ENCODE results near the gene TCP11L1. TPM values are rescaled to one million over a fixed set of nuclear protein-coding genes. Genes with fewer than 3 reads are reported as not detected.

Gene TCP11L1
- total and polyA plus RNA-seq, 2 donors (not counting 3 experiments of a cell fraction or from before 2014, with no cell fraction given): 12.1 to 18.1 TPM

DNA sequence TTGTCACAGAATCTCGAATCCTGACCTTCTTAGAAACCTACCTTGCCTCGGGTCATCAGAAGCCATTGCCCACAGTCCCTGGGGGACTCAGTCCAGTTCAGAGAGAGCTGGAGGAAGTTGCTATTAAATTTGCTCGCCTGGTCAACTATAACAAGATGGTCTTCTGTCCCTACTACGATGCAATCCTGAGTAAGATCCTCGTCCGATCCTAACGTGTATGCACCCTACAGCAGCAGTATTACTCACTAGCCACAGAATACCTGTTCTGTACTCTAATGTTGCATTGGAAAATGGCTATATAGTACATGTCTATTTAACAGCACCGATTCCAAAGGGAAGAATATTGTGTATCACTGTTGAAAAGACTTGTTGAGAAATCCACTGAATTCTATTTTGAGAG, 33.1 kb downstream of the TCP11L1 start:
- Histone ChIP-seq H3K4me1 (ENCODE audit: control insufficient read depth, extremely low read depth, insufficient read depth, low read length) (no peaks in the 10 kb centered on the region), H3K9ac (replicated peaks; ENCODE audit: extremely low read depth, insufficient read depth, low read length) (no peak overlapping the region), H3K9me3 (replicated peaks; ENCODE audit: control insufficient read depth, insufficient read depth, low read length) (no peaks in the 10 kb centered on the region), H3K4me2 (ENCODE audit: insufficient read depth, low read length) (no peak overlapping the region), H3K27me3 (ENCODE audit: control insufficient read depth in 2 of 2, insufficient read depth in 2 of 2, low read length in 2 of 2) (no peaks in the 10 kb centered on the region), H2AFZ (ENCODE audit: low read depth, low read length) (no peak overlapping the region), H3K9me1 (replicated peaks; ENCODE audit: control insufficient read depth, extremely low read depth, insufficient read depth, low read length) (no peaks in the 10 kb centered on the region), H4K20me1 (replicated peaks; ENCODE audit: control insufficient read depth, extremely low read depth, insufficient read depth, low read length) (no peaks in the 10 kb centered on the region), H3K4me3 (replicated peaks in 1 of 3; ENCODE audit: insufficient read depth in 1 of 3, low read depth in 1 of 3, low read length in 3 of 3) (no peak overlapping the region), H3K79me2 (ENCODE audit: control insufficient read depth, insufficient read depth, low read length) (no peaks in the 10 kb centered on the region), H3K36me3 (ENCODE audit: control insufficient read depth in 2 of 2, extremely low read depth in 1 of 2, insufficient read depth in 2 of 2, low read length in 2 of 2) (peaks cover 2 to 11% of the 10 kb centered on the region in 2 experiments), H3K27ac (ENCODE audit: insufficient read depth, low read depth, low read length) (no peak overlapping the region)
- FAIRE-seq: no peak
- DNase-seq (ENCODE audit: low read depth, low spot score): no peak
- intact Hi-C loops (cut with micrococcal nuclease) (no loop called here), dilution Hi-C loops (cut with MboI; ENCODE audit: extremely low pct_ligation_motif_present, low sequenced_read_pairs) (no loop called here)
- TF ChIP-seq, protein P1, sequence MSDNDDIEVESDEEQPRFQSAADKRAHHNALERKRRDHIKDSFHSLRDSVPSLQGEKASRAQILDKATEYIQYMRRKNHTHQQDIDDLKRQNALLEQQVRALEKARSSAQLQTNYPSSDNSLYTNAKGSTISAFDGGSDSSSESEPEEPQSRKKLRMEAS (IDR thresholded peaks at IDR 0.05; ENCODE audit: insufficient read depth, insufficient read length): no peak
- CTCF ChIA-PET: interaction anchor here (0.9 kb wide), 1 partner anchor 670 kb away, joined by 3 read pairs; no protein-coding TSS in a partner anchor
- POLR2A ChIA-PET: no interaction called here
- BruUV-seq (replicated peaks): no TSS peak

DNA sequence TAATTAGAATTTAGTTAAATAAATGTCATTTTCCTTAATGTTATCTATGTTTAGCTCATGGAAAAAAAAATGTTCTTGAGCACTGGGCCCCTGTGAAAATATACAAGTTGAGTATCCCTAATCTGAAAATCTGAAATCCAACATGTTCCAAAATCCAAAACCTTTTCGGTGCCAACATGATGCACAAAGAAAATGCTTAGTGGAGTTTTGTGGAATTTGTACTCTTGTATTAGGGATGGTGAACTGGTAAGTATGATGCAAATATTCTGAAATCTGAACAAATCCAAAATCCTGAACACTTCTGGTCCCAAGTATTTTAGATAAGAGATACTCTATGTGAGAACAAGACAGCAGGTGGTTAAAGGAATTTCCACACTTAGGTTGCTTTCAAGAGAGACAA, 44.5 kb downstream of the TCP11L1 start:
- Histone ChIP-seq H3K4me1 (ENCODE audit: control insufficient read depth, extremely low read depth, insufficient read depth, low read length) (no peaks in the 10 kb centered on the region), H3K27me3 (ENCODE audit: control insufficient read depth in 2 of 2, insufficient read depth in 2 of 2, low read length in 2 of 2) (no peaks in the 10 kb centered on the region), H3K9me3 (replicated peaks; ENCODE audit: control insufficient read depth, insufficient read depth, low read length) (no peaks in the 10 kb centered on the region), H3K9ac (replicated peaks; ENCODE audit: extremely low read depth, insufficient read depth, low read length) (no peak overlapping the region), H2AFZ (ENCODE audit: low read depth, low read length) (no peak overlapping the region), H4K20me1 (replicated peaks; ENCODE audit: control insufficient read depth, extremely low read depth, insufficient read depth, low read length) (no peaks in the 10 kb centered on the region), H3K79me2 (ENCODE audit: control insufficient read depth, insufficient read depth, low read length) (no peaks in the 10 kb centered on the region), H3K9me1 (replicated peaks; ENCODE audit: control insufficient read depth, extremely low read depth, insufficient read depth, low read length) (no peaks in the 10 kb centered on the region), H3K4me2 (ENCODE audit: insufficient read depth, low read length) (no peak overlapping the region), H3K36me3 (ENCODE audit: control insufficient read depth in 2 of 2, extremely low read depth in 1 of 2, insufficient read depth in 2 of 2, low read length in 2 of 2) (peaks cover 8 to 9% of the 10 kb centered on the region in 2 experiments), H3K27ac (ENCODE audit: insufficient read depth, low read depth, low read length) (no peak overlapping the region), H3K4me3 (replicated peaks in 1 of 3; ENCODE audit: insufficient read depth in 1 of 3, low read depth in 1 of 3, low read length in 3 of 3) (no peak overlapping the region)
- intact Hi-C loops (cut with micrococcal nuclease) (no loop called here), dilution Hi-C loops (cut with MboI; ENCODE audit: extremely low pct_ligation_motif_present, low sequenced_read_pairs) (no loop called here)
- BruUV-seq (replicated peaks): no TSS peak
- ChIA-PET CTCF (no interaction called here), POLR2A (interaction anchor here (0.6 kb wide), 1 partner anchor 987 kb away, joined by 5 read pairs; no protein-coding TSS in a partner anchor)
- TF ChIP-seq EZH2 (IDR thresholded peaks at IDR 0.05; ENCODE audit: borderline replicate concordance, low read depth, low read length, severe bottlenecking) (no peak), POLR2AphosphoS5 (IDR thresholded peaks at IDR 0.05; ENCODE audit: insufficient read depth, low read depth, low read length) (no peak), MYC (IDR thresholded peaks at IDR 0.05; ENCODE audit: low read depth, low read length) (no peak), POLR2A (IDR thresholded peaks at IDR 0.05; ENCODE audit: low read depth, low read length) (no peak), FOS (IDR thresholded peaks at IDR 0.05; ENCODE audit: borderline replicate concordance, insufficient read depth, low read length) (no peak), GATA2 (IDR thresholded peaks at IDR 0.05; ENCODE audit: insufficient read depth, insufficient read length, low read depth, low read length) (no peak), JUN (IDR thresholded peaks at IDR 0.05; ENCODE audit: borderline replicate concordance, insufficient read depth, insufficient read length, low read depth) (no peak)
- TF ChIP-seq, protein P2, sequence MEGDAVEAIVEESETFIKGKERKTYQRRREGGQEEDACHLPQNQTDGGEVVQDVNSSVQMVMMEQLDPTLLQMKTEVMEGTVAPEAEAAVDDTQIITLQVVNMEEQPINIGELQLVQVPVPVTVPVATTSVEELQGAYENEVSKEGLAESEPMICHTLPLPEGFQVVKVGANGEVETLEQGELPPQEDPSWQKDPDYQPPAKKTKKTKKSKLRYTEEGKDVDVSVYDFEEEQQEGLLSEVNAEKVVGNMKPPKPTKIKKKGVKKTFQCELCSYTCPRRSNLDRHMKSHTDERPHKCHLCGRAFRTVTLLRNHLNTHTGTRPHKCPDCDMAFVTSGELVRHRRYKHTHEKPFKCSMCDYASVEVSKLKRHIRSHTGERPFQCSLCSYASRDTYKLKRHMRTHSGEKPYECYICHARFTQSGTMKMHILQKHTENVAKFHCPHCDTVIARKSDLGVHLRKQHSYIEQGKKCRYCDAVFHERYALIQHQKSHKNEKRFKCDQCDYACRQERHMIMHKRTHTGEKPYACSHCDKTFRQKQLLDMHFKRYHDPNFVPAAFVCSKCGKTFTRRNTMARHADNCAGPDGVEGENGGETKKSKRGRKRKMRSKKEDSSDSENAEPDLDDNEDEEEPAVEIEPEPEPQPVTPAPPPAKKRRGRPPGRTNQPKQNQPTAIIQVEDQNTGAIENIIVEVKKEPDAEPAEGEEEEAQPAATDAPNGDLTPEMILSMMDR (IDR thresholded peaks at IDR 0.05; ENCODE audit: extremely low read depth in 1 of 2, insufficient read depth in 1 of 2, low read depth in 1 of 2, low read length in 2 of 2): no peak
- TF ChIP-seq, protein P1 (IDR thresholded peaks at IDR 0.05; ENCODE audit: insufficient read depth, insufficient read length): no peak
- FAIRE-seq: no peak
- no peak for DNase-seq (ENCODE audit: low read depth, low spot score)

All from endothelial cell of umbilical vein (primary cell).